Measurements from ENCODE around the gene GPER1. TPM values are rescaled to one million over a fixed set of nuclear protein-coding genes. Genes with fewer than 3 reads are reported as not detected.

GPER1 gene
- total RNA-seq, 1 donor from 2014 or later, result 2.7 TPM

DNA sequence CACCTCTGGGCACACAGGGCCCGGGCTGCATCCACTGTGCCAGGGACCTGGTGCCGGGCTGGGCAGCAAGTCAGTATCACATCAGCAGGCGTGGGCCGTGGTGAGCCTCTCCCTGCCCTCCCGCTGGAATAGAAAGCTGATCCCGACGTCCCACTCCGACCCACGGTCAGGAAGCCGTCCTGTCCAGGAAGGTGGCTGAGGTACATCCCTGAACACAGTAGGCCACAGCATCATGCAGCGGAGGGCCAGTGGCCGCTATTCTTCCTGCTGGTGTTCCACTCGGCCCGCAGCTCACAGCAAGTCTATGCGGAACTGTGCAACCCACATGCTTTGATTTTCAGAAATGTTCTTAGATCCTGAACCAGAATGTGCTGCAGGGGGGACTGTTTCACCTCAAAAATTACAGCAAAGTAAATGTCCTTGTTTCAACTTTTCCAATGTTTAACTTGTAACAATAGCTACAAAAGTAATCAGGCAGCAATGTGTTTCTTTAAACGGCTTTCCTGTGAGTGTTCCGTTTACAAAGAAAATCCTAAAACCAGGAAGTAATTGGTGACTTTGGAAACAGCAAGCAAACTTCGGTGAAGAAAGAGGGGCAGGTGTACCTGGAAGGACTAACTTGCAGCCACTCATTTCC lies 44.2 kb upstream of the GPER1 start:
- TF ChIP-seq, protein P1, sequence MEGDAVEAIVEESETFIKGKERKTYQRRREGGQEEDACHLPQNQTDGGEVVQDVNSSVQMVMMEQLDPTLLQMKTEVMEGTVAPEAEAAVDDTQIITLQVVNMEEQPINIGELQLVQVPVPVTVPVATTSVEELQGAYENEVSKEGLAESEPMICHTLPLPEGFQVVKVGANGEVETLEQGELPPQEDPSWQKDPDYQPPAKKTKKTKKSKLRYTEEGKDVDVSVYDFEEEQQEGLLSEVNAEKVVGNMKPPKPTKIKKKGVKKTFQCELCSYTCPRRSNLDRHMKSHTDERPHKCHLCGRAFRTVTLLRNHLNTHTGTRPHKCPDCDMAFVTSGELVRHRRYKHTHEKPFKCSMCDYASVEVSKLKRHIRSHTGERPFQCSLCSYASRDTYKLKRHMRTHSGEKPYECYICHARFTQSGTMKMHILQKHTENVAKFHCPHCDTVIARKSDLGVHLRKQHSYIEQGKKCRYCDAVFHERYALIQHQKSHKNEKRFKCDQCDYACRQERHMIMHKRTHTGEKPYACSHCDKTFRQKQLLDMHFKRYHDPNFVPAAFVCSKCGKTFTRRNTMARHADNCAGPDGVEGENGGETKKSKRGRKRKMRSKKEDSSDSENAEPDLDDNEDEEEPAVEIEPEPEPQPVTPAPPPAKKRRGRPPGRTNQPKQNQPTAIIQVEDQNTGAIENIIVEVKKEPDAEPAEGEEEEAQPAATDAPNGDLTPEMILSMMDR (IDR thresholded peaks at IDR 0.05), result no peak
- peak overlapping the region; percentile 80 for H3K4me3 Mint-ChIP-seq
- no peak overlapping the region for H3K27ac Mint-ChIP-seq
- intact Hi-C loops (cut with micrococcal nuclease), result loop anchor here (2.0 to 5.0 kb wide), 3 partner anchors 19 to 41 kb away; no protein-coding TSS in a partner anchor
- DNase-seq (no peak), ATAC-seq (ENCODE audit: low read depth) (no peak)
- H3K4me1 Mint-ChIP-seq, result peaks cover 24% of the 10 kb centered on the region
- CTCF ChIA-PET, result interaction anchor here (0.9 to 2.4 kb wide), 8 partner anchors 10 to 131 kb away, joined by 3 to 13 read pairs (median 5); no protein-coding TSS in a partner anchor
- H3K9me3 Mint-ChIP-seq, result no peaks in the 10 kb centered on the region
- POLR2A ChIA-PET, result interaction anchor here (1.2 to 2.6 kb wide), 7 partner anchors 15 to 46 kb away, joined by 3 to 18 read pairs (median 9); no protein-coding TSS in a partner anchor
- no peaks in the 10 kb centered on the region for H3K36me3 Mint-ChIP-seq (ENCODE audit: low read depth)
- H3K27me3 Mint-ChIP-seq, result peaks cover 4% of the 10 kb centered on the region

DNA sequence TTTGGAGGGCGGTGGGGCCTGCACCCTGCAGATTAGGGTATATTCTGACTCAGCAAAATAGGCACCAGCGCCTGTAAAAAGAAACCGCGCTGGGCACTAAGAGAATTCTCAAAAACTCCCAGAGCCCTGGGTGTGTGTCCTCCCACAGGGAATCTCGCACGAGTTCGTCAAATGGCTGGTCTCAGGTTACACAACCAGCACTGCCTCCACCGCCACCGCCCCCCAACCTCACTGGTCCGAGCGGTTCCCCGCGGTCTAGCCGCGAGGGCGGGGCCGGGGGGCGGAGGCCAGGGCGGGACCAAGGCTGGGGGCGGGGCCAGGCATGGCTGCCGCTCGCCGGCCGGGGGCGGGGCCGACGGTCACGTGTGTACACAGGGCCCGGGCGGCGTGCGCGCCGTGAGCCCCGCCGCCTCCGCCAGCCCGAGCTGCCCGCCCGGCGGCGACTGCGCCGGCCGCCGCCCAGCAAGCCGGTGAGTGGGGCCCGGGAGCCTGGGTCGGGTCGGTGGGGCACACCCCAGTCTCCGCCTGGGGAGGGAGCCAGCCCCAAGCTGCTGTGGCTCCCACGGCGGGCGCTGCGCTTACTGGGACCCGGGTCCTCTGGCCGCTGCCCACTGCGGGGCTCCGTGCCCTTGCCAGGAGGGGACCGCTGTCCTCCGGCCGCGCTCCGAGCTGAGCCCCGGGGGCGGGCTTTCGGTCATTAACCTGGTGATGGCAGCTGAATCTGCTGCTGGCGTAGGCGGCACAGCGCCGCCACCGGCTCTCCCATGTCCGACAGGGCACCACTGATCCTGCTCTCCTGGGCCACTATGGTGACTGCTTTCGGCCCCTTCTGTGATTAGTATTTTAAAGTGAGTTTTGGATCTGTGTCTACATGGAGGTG lies 43.5 kb upstream of the GPER1 start, which contains the start of gene GPR146:
Gene GPR146, plus strand, starts transcription at position 358 of the 880 bp plus-strand sequence. CDS start 12,970 bp downstream, outside the sequence.
- peak within 1 kb of the TSS; percentile 50 for H3K27ac Mint-ChIP-seq
- H3K36me3 Mint-ChIP-seq (ENCODE audit: low read depth), result no peaks in the 10 kb centered on the region
- ATAC-seq (ENCODE audit: low read depth), result peak; percentile 97
- H3K4me3 Mint-ChIP-seq, result peak within 1 kb of the TSS; percentile 85
- peaks cover 4% of the 10 kb centered on the region for H3K27me3 Mint-ChIP-seq
- ChIA-PET CTCF (interaction anchor here (0.6 to 2.4 kb wide), 12 partner anchors 9 to 130 kb away, joined by 3 to 13 read pairs (median 4); no protein-coding TSS in a partner anchor), POLR2A (interaction anchor here (1.1 to 2.6 kb wide), 10 partner anchors 12 to 47 kb away, joined by 3 to 18 read pairs (median 6); no protein-coding TSS in a partner anchor)
- TF ChIP-seq, protein P1 (IDR thresholded peaks at IDR 0.05), result no peak
- intact Hi-C loops (cut with micrococcal nuclease), result loop anchor here (1.0 to 5.0 kb wide), 4 partner anchors 11 to 42 kb away; no protein-coding TSS in a partner anchor
- H3K9me3 Mint-ChIP-seq, result no peaks in the 10 kb centered on the region
- peaks cover 24% of the 10 kb centered on the region for H3K4me1 Mint-ChIP-seq
- DNase-seq, result peak; percentile 96

DNA sequence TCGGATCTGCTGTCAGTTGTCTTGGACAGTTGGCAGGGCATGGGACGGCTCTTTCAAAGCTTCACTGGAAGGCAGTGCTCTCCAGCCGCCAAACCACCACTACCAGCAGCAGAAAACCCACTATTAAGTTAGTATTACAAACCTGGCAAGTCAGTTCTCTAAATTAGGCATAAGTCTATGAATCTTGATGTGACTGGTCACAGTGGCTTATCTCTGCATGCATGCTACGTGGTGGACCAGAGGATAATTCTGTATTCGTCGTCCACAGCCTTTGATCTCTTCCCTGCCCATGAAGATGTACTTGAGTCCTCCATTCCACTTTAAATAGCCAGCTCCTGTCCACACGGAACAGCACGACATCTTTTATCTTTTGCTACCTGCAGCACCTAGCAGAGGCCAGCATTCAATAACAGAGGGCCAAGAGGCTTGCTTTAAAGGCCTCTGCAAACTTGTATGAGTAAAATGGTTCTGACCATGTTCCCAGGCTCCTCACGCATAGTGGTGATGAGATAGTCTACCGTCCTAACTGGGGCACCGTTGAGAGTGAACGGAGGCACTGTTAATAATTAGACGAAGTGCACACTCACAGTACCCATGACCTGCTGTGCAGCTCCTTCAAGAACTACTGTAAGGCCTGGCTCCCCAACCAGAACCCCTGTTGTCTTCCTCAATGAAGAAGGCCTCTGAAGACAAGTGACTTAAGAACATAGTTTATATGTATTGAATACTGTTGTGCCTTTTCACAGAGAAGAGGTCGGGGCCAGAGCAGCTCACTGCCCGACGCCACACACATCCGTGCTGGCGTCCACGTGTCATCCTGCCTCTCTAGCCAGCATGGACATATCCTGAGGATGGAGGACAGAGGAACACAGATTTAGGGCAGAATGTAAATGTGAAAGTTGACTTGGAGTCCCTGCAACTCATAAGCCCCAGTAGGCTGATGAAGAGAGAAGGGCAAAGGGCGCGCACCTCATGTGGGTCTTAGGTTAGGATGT lies 42.5 kb upstream of the GPER1 start:
- peaks cover 24% of the 10 kb centered on the region for H3K4me1 Mint-ChIP-seq
- H3K4me3 Mint-ChIP-seq, result peak overlapping the region; percentile 85
- TF ChIP-seq, protein P1 (IDR thresholded peaks at IDR 0.05), result no peak
- POLR2A ChIA-PET, result interaction anchor here (1.1 to 2.6 kb wide), 9 partner anchors 11 to 41 kb away, joined by 3 to 18 read pairs (median 6); no protein-coding TSS in a partner anchor
- peaks cover 4% of the 10 kb centered on the region for H3K27me3 Mint-ChIP-seq
- H3K9me3 Mint-ChIP-seq, result no peaks in the 10 kb centered on the region
- CTCF ChIA-PET, result interaction anchor here (0.6 to 2.4 kb wide), 12 partner anchors 8 to 129 kb away, joined by 3 to 13 read pairs (median 4); no protein-coding TSS in a partner anchor
- intact Hi-C loops (cut with micrococcal nuclease), result loop anchor here (1.0 to 2.0 kb wide), 3 partner anchors 10 to 21 kb away; no protein-coding TSS in a partner anchor
- no peaks in the 10 kb centered on the region for H3K36me3 Mint-ChIP-seq (ENCODE audit: low read depth)
- H3K27ac Mint-ChIP-seq, result no peak overlapping the region
- ATAC-seq (ENCODE audit: low read depth), result no peak
- DNase-seq, result no peak

DNA sequence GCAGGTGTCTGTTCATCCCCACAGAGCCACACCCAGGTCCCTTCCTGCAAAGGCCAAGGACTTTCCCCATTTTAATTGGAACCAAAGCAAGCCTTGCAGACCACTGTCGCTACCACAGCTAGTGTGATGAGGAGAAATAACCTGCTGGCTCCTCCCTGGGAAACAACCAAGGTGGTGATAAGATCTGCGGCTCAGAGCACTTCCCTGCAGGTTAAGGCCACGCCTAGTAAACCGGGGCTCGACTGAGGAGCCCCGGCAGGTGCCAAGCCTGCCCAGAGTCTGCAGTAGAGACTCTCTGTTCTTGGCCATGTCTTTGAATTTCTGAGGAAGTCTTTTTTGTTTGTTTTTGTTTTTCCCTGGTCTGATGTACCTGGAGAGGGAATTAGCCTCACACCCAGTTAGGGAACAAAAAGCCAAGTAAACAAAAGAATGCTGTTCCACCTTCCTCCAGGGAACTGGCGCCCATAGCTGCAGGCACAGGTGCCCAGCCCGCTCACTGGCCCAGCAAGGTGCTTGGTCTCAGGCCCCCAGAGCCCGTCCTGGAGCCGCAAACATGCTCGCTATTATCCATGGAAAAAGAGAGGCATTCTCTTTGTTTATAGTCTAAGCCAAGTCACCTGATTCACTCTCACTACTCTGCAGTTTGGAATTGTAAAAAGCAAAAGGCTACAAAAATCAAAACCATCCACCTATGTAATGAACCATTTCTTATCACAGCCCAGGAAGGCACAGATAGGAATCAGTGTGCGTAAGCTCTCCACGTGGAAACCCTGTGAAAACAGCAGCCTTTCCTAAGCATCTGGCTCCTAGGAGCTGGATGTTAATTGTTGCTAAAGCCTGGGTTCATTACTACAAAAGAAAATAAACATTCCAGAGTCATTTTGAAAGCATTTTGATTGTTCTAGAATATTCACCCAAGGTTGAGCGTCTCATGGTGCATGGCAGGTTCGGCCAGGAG lies 40.9 kb upstream of the GPER1 start:
- DNase-seq (no peak), ATAC-seq (ENCODE audit: low read depth) (no peak)
- no peaks in the 10 kb centered on the region for H3K9me3 Mint-ChIP-seq
- CTCF ChIA-PET, result interaction anchor here (1.1 to 1.6 kb wide), 2 partner anchors 18 to 53 kb away, joined by 3 to 4 read pairs; no protein-coding TSS in a partner anchor
- intact Hi-C loops (cut with micrococcal nuclease), result no loop called here
- H3K4me3 Mint-ChIP-seq, result no peak overlapping the region
- no peak overlapping the region for H3K27ac Mint-ChIP-seq
- peaks cover 2% of the 10 kb centered on the region for H3K27me3 Mint-ChIP-seq
- POLR2A ChIA-PET, result interaction anchor here (1.1 kb wide), 1 partner anchor 39 kb away, joined by 3 read pairs; no protein-coding TSS in a partner anchor
- no peaks in the 10 kb centered on the region for H3K36me3 Mint-ChIP-seq (ENCODE audit: low read depth)
- TF ChIP-seq, protein P1 (IDR thresholded peaks at IDR 0.05), result no peak
- peaks cover 24% of the 10 kb centered on the region for H3K4me1 Mint-ChIP-seq

All from activated B cell treated with CpG ODN at 0.5 μM for 24 hours (primary cell).